ENCODE measurements around the gene TLR1. TPM values are rescaled to one million over a fixed set of nuclear protein-coding genes. Genes with fewer than 3 reads are reported as not detected.

The TLR1 gene
- total RNA-seq, 1 experiment from 2014 or later, result 2.2 TPM

- peak; percentile 59 for DNase-seq (ENCODE audit: unreplicated experiment)
- Mint-ChIP-seq H3K27me3 (ENCODE audit: insufficient read depth, unreplicated experiment) (no peaks in the 10 kb centered on the region), H3K4me1 (ENCODE audit: insufficient read depth, unreplicated experiment) (no peaks in the 10 kb centered on the region), H3K9me3 (ENCODE audit: unreplicated experiment) (no peaks in the 10 kb centered on the region), H3K4me3 (ENCODE audit: unreplicated experiment) (no peak overlapping the region), H3K27ac (ENCODE audit: low read depth, unreplicated experiment) (no peak overlapping the region), H3K36me3 (ENCODE audit: insufficient read depth, unreplicated experiment) (no peaks in the 10 kb centered on the region)
- TF ChIP-seq CTCF (IDR thresholded peaks at IDR 0.05; ENCODE audit: unreplicated experiment), result peak; percentile 78
- POLR2A ChIA-PET, result interaction anchor here (0.7 to 3.3 kb wide), 10 partner anchors 14 to 579 kb away, joined by 3 to 12 read pairs (median 4); partner anchors contain the start of genes TLR1, TLR10 and TLR6
- CTCF ChIA-PET, result interaction anchor here (0.6 to 11.8 kb wide), 55 partner anchors 12 to 710 kb away, joined by 3 to 268 read pairs (median 5); partner anchors contain the start of genes FAM114A1, TLR1, TLR10 and TLR6
- intact Hi-C loops (cut with micrococcal nuclease), result loop anchor here (1.0 to 10.0 kb wide), 6 partner anchors 23 to 676 kb away; partner anchors contain the start of genes TLR1, TLR10 and TLR6
- BruUV-seq (replicated peaks), result no TSS peak
Measured at GRCh38 chr4:38759113-38759789, 45.3 kb downstream of the TLR1 start.

- ChIA-PET POLR2A (interaction anchor here (0.6 to 2.4 kb wide), 4 partner anchors 16 to 98 kb away, joined by 3 to 11 read pairs (median 4); partner anchors contain the start of genes TLR10 and TLR6), CTCF (interaction anchor here (0.6 to 11.8 kb wide), 24 partner anchors 13 to 1436 kb away, joined by 3 to 268 read pairs (median 7); partner anchors contain the start of genes FAM114A1, TLR1, TLR10 and TLR6)
- Mint-ChIP-seq H3K4me1 (ENCODE audit: insufficient read depth, unreplicated experiment) (no peaks in the 10 kb centered on the region), H3K27ac (ENCODE audit: low read depth, unreplicated experiment) (no peak overlapping the region), H3K27me3 (ENCODE audit: insufficient read depth, unreplicated experiment) (no peaks in the 10 kb centered on the region), H3K4me3 (ENCODE audit: unreplicated experiment) (no peak overlapping the region), H3K36me3 (ENCODE audit: insufficient read depth, unreplicated experiment) (no peaks in the 10 kb centered on the region), H3K9me3 (ENCODE audit: unreplicated experiment) (no peaks in the 10 kb centered on the region)
- DNase-seq (ENCODE audit: unreplicated experiment), result peak; percentile 42
- no TSS peak for BruUV-seq (replicated peaks)
- TF ChIP-seq CTCF (IDR thresholded peaks at IDR 0.05; ENCODE audit: unreplicated experiment), result peak; percentile 23
- intact Hi-C loops (cut with micrococcal nuclease), result loop anchor here (2.0 to 10.0 kb wide), 4 partner anchors 47 to 677 kb away; partner anchors contain the start of gene TLR1
Measured at GRCh38 chr4:38757945-38758600, 46.5 kb downstream of the TLR1 start.

GRCh38 chr4:38752941-38753806, 51.4 kb downstream of the TLR1 start:
- POLR2A ChIA-PET, result no interaction called here
- no TSS peak for BruUV-seq (replicated peaks)
- no peaks in the 10 kb centered on the region for H3K27me3 Mint-ChIP-seq (ENCODE audit: insufficient read depth, unreplicated experiment)
- no peaks in the 10 kb centered on the region for H3K9me3 Mint-ChIP-seq (ENCODE audit: unreplicated experiment)
- intact Hi-C loops (cut with micrococcal nuclease), result loop anchor here (10.0 kb wide), 2 partner anchors 292 to 682 kb away; no protein-coding TSS in a partner anchor
- H3K36me3 Mint-ChIP-seq (ENCODE audit: insufficient read depth, unreplicated experiment), result no peaks in the 10 kb centered on the region
- no peak overlapping the region for H3K4me3 Mint-ChIP-seq (ENCODE audit: unreplicated experiment)
- peak; percentile 96 for DNase-seq (ENCODE audit: unreplicated experiment)
- TF ChIP-seq CTCF (IDR thresholded peaks at IDR 0.05; ENCODE audit: unreplicated experiment), result no peak
- no peak overlapping the region for H3K27ac Mint-ChIP-seq (ENCODE audit: low read depth, unreplicated experiment)
- no peaks in the 10 kb centered on the region for H3K4me1 Mint-ChIP-seq (ENCODE audit: insufficient read depth, unreplicated experiment)
- CTCF ChIA-PET, result no interaction called here

All from MCF 10A (cell line).